GM19099 (cell line): ENCODE data around the gene SLC25A34.

Experiments
- POLR2A ChIP-seq: IDR thresholded peaks from 3 replicates; pipeline ENCODE4 v1.6.1; 2011; ENCODE audit warnings: low read depth; ENCODE audit not compliant: insufficient read length; ENCODE audit errors: extremely low read depth

Gene SLC25A34

DNA sequence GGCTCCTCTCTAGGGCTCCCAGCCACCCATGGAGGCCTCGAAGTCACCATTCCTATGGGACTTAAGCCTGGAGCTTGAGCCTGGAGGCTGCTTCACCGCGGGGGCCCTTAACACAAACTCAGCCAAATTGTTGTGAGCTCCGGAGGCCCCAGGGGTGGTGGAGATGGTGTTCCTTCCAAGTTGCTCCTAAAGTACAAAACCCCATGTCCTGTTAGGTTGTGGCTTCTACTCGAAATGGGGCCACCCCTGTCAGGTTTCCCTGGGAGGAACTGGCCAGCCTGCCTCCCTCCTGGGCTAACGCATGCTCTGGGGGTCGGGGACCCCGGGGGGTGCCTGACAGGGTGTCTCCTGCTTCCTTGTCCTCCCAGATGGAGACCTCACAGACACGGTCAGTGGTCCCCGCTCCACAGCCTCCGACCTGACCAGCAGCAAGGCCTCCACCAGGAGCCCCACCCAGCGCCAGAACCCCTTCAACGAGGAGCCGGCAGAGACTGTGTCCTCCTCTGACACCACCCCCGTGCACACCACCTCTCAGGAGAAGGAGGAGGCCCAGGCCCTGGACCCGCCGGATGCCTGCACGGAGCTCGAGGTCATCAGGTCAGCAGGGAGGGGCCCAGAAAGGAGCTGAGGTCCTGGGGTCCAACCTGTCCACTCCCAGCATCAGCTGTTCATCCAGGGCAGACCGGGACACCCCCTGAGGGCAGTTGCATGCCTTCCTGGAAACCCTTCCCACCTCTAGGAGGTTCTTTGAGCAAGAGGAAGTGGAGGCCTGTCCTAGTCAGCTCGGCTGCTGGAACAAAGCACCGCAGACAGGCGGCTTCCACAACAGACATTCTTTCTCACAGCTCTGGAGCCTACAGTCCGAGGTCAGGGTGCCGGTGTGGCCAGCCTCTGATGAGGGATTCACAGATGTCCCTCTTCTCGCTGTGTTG is 10.8 kb upstream of the SLC25A34 start:
- TF ChIP-seq POLR2A: no peak

DNA sequence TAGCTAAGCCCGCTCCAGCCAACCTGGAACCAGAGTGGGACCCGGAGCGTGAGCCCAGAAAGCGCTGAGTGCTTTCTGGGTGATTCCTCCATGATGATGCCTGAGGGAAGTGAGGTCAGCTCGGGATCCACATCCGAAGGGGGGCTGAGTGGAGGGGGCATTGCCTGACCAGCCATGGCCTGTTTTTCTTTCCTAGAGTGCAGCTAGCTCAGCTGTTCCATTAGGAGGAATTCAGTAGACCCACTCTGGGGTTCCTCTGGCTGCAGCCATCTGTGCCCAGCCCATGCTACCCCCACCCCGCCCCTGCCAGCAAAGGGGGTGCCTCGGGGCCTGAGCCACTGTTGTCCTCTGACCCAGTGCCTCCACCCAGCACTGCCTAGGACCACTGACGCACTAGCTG is 9.6 kb upstream of the SLC25A34 start:
- TF ChIP-seq POLR2A: no peak

DNA sequence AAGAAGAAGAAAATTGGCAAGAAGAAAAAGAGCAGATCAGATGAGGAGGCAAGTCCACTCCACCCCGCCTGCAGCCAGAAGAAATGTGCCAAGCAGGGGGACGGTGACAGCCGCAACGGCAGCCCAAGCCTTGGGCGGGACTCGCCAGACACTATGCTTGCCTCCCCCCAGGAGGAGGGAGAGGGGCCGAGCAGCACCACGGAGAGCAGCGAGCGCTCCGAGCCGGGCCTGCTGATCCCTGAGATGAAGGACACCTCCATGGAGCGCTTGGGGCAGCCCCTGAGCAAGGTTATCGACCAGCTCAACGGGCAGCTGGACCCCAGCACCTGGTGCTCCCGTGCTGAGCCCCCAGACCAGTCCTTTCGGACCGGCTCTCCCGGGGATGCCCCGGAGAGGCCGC is 9.0 kb upstream of the SLC25A34 start:
- TF ChIP-seq POLR2A: no peak

DNA sequence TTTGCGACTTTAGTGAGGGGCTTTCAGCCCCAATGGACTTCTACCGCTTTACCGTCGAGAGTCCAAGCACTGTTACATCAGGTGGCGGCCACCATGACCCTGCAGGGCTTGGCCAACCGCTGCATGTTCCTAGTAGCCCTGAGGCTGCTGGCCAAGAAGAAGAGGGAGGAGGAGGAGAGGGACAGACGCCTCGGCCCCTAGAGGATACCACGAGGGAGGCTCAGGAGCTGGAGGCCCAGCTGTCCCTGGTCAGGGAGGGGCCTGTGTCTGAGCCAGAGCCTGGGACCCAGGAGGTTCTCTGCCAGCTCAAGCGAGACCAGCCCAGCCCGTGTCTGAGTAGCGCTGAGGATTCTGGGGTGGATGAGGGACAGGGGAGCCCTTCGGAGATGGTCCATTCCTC is 8.6 kb upstream of the SLC25A34 start:
- no peak for TF ChIP-seq POLR2A

DNA sequence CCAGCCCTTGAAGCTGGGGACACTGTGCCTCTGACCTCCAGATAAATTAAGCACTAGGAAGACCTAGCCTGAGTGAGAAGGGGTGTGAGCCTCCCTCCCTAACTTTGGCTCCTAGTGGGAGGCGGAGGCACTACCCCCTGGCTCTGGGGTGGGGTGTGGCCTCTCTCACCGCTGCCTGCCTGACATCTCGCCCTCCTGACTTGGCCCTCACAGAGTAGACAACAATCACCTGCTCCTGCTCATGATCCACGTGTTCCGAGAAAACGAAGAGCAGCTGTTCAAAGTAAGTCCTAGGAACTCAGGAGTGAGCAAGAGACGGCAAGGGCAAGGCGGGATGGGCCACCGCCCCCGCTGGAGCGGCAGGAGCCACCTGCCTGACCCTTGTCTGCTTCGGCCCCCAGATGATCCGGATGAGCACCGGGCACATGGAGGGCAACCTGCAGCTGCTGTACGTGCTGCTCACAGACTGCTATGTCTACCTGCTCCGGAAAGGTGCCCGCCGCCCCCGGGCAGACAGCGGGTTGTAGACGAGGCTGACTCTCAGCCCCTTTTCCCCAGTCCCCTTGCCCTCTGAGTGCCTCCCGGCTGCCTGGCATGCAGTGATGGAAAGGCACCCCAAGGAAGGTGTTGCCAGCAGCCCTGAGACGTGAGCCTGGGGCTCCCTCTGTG is 8.1 kb upstream of the SLC25A34 start:
- TF ChIP-seq POLR2A: no peak

DNA sequence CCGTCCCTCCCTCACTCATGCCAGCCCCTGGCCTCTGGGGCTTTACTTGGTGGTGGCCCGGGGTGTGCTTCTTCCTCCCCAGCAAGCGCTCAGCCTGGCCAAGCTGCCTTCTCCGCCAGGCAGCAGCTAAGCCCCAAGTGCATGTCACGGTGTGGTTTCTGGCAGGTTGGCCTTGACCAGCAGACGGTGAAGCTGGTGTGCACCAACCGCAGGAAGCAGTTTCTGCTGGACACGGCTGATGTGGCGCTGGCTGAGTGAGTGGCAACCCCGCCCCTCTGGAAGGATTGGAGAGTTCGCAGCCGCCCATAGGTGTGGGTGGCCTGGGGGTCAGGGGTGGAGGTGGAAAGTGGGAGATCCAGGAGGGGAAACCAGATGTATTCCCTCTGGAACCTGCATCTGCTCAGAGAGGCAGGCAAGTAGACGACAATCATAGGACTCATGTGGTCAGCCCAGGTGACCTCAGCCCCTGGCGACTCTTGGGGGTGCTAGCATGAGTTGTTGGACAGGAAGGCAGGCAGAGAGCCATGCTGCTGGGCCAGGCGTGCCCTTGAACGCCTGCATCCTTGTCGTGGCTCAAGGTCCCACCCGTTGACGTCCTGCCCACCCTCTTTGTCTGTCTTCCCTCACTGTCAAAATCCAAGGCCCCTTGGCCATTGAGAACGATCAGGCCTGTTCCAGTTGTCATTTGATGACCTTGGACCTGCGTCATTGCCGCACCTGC is 7.0 kb upstream of the SLC25A34 start:
- TF ChIP-seq POLR2A: no peak

DNA sequence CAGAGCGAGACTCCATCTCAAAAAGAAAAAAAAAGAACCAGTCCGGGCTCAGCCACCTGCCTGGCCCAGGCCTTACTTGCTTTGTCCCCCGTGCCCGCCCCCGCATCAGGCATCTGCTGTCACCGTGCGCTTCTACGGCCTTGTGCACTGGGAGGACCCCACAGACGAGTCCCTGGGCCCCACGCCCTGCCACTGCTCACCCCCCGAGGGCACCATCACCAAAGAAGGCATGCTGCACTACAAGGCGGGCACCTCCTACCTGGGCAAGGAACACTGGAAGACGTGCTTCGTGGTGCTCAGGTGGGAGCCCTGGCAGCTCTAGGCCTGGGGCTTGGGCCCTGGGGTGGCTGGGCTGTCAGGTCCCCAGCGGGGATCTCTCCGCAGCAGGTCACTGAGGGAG is 5.6 kb upstream of the SLC25A34 start:
- TF ChIP-seq POLR2A: no peak

DNA sequence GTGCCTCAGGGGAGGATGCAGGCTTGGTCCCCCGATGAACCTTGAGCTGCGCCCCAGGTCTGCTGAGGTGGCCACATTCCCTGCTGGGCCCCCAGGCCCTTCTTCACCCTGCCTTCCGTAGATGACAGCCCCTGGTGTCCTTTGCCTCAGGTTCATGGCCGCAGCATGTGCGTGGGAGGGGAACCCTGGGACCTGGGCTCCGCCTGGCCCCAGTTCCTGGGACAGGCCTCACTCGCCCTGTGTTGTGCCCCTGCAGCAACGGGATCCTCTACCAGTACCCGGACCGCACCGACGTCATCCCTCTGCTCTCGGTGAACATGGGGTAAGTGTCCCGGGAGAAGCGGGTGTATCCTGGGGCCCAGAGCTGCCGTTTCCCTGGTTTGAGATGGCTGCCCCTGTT is 5.1 kb upstream of the SLC25A34 start:
- no peak for TF ChIP-seq POLR2A

DNA sequence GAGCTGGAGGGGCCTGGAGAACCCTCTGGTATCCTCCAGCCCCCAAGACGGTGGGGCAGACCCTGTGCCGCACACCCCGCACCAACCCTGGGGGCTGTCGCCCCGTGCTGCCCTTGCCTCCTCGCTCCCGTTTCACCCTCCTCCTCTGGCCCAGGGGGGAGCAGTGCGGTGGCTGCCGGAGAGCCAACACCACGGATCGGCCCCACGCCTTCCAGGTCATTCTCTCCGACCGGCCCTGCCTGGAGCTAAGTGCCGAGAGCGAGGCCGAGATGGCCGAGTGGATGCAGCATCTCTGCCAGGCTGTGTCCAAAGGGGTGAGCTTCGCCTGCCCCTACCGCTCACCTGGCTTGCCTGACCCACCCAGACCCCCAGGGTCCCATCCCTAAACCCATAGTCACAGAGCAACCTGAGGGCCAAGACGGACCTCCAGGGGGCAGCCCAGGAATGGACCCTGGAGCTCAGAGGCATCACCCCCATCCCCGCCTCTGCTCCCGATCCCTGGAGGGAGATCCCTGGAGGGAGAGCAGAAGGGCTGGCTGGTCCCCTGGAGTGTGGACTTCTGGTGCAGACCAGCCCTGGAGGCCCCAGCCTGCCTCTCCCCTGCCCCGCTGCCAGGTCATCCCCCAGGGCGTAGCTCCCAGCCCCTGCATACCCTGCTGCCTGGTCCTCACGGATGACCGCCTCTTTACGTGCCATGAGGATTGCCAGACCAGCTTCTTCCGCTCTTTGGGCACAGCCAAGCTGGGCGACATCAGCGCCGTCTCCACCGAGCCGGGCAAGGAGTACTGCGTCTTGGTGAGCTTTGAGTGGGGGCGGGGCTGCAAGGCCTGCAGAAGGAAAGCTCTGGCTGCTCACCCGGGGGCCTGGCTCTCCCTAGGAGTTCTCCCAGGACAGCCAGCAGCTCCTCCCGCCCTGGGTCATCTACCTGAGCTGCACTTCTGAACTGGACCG is 4.0 kb upstream of the SLC25A34 start:
- TF ChIP-seq POLR2A: no peak

DNA sequence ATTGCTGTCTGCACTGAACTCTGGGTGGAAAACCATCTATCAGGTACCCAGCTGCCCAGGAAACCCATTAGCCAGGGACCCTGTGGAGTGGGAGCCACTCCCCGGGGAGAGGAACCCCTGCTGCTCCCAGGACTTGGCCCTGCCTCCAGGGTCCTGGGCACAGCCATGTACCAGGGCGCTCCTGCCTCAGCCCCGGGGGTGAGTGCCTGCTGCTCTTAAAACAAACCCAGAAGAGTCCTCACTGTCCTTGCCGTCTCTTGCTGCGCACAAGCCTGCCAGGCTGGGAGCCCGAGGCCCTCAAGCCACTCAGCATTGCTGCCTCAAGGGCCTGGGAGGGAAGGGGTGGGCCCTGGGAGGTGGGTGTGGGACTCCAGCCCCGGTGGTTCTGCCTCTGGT is 3.4 kb upstream of the SLC25A34 start:
- no peak for TF ChIP-seq POLR2A

DNA sequence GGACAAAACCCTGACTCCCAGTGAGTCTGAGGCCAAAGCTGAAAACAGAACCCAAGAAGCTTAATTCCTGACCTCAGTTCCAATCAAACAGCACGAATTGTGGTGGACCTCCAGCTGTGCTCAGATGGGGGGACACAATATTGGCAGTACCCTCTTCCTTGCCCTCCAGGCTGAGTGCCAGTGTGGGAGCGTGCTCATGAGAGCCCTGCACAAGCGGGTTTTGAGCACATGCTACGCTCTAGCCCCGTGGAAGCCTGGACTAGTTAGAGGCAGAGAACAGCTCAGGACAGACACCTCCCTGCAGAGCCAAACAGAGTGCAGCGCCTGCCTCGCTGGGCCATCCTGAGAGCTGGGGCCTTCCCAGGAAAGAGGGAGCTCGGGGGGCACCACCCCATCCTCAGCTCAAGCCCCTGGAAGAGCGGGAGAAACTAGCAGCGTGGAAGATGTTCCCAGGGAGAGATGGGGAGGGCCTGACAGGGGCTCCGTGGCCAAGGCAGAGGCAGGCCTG is 2.8 kb upstream of the SLC25A34 start:
- TF ChIP-seq POLR2A: no peak

DNA sequence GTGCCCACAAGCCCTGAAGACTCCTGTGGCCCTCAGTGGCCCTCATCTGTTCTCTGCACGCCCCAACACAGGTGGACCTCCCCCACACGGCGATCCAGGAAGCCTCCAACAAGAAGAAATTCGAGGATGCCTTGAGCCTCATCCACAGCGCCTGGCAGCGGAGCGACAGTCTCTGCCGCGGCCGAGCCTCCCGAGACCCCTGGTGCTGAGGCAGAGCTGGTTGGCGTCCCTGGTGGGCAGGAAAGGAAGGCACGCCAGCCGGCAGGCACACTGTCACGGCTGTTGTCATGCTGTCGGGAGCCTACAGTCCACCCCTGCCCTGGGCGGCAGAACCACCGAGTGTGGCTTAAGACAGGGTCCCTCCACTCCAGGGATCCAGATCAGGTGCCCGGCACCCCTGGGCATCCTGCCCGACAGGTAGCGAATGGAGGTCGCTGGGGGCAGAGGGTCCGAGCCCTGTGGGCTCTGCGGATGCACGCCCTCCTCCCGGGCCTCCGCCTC is 2.3 kb upstream of the SLC25A34 start:
- no peak for TF ChIP-seq POLR2A

DNA sequence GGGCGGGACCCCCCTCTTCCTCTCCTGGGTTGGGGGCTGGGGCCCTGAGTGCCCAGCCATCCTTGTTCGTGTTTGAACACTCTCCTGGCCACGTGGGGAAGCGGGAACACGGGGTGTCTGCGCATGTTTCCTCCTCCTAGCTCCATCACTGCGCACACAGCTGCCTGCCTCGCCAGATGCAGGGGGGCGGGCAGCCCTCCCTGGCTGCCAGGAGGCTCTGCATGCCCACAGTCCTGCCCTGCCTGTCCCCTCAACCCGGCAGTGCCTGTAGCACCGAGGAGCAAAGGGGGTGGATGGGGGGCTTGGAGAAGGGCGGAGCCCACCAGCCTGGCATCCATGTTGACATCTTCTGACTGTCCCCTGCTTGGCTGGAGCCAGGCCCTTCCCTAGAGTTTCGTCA is 1.8 kb upstream of the SLC25A34 start:
- no peak for TF ChIP-seq POLR2A

DNA sequence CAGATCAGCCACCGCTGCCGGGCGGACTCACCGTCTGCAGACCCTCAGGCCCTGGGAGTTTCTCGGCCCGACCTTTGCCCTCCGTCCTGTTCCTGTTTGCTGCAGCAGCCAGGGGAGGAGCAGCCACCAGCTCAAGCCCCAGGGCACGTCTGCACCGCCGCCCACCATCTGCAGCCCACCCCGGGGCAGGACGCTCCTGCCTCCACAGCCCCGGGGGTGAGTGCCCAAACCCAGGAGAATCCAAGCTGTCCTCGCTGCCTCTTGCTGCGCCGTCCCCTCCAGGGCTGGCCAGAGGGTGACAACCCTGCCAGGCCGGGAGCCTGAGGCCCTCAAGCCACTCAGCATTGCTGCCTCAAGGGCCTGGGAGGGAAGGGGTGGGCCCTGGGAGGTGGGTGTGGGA is 1.2 kb upstream of the SLC25A34 start:
- no peak for TF ChIP-seq POLR2A

DNA sequence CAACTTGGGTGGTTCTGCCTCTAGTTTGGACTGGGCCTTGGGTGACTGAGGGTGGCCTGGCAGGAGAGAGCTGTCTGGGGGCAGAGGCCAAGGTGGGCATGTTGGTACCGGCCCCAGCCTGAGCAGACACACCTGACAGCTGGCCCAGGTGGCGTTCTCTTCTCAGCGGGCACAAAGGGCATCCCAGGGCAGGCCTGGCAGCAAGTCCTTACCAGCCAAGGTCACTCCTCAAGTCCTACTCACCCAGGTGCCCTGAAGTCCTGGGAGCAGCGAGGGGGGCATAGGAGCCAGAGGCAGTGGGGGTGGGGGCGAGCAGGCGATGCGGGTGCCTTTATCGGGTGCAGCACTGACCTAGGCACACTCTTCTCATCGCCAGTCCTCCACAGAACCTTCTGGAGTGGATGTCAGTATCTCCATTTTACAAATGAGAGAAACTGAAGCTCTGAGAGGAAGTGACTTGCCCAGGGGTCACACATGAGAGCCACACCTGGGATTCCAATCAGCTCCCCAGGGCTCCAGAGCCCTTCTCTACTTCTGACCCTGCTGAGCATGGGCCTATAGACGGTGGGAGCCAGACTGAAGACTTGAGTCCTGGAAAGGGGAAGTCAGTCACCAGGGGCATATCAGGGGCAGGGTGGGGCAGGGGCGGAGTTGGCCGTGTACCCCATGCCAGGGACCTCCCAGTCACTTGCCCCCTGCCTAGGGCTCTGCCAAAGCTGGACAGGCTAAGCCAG is 587 bp upstream of the SLC25A34 start:
- no peak for TF ChIP-seq POLR2A
